ENCODE data around the gene EXOSC7. TPM values are rescaled to one million over a fixed set of nuclear protein-coding genes. Genes with fewer than 3 reads are reported as not detected.

The EXOSC7 gene
- total RNA-seq, 2 donors from 2014 or later: 61.2 to 69.4 TPM

DNA sequence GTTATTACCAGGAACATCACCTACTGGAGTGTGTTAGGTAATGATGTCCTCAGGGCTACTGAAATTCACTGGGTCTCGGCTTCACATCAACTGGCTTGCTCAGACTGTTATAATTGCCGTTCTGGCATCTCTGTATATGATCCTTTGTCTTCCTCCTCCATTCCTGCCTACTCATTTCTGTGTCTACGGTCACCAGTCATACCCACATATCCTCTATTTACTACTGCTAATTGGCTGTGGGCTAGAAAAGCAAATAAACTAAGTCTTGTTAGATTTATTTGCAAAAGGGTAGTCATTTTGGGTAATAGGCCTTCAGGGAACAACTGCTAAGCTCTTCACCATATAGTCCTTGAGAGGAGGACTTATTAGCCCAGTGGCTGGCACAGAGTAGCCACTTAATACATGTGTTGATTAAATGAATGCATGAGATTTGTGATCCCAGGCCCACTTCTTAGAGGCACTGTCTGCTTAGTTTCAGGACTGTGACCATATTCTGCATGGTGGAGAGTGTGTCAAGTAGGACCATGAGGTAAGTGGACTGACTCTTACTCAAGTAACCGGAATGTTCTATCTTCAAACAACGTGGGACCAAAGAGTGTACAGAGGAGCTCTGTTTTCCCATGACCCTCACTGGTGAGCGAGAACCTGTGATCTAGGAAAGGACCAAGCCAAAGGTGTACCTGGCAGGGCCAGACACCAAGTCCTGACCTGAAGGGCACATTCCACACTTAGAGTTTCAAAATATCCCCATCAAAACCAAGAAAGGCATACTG is 13.2 kb upstream of the EXOSC7 start:
- Histone ChIP-seq H3K4me3 (ENCODE audit: low read length) (no peak overlapping the region), H3K9me3 (ENCODE audit: control insufficient read depth, low read length) (no peaks in the 10 kb centered on the region), H3K27me3 (ENCODE audit: control insufficient read depth, insufficient read depth, low read length, poor library complexity, severe bottlenecking) (no peaks in the 10 kb centered on the region), H3K9ac (ENCODE audit: extremely low read depth, low read length, poor library complexity, severe bottlenecking) (no peak overlapping the region), H3K27ac (ENCODE audit: low read depth, low read length) (no peak overlapping the region), H3K4me1 (ENCODE audit: control insufficient read depth, insufficient read depth, low read length) (no peaks in the 10 kb centered on the region), H3K36me3 (ENCODE audit: control insufficient read depth, insufficient read depth, low read length) (peaks cover 16% of the 10 kb centered on the region)
- no peak overlapping the region for H3K4me3 Mint-ChIP-seq
- H3K27ac Mint-ChIP-seq: no peak overlapping the region
- no peaks in the 10 kb centered on the region for H3K9me3 Mint-ChIP-seq
- TF ChIP-seq, protein P1, sequence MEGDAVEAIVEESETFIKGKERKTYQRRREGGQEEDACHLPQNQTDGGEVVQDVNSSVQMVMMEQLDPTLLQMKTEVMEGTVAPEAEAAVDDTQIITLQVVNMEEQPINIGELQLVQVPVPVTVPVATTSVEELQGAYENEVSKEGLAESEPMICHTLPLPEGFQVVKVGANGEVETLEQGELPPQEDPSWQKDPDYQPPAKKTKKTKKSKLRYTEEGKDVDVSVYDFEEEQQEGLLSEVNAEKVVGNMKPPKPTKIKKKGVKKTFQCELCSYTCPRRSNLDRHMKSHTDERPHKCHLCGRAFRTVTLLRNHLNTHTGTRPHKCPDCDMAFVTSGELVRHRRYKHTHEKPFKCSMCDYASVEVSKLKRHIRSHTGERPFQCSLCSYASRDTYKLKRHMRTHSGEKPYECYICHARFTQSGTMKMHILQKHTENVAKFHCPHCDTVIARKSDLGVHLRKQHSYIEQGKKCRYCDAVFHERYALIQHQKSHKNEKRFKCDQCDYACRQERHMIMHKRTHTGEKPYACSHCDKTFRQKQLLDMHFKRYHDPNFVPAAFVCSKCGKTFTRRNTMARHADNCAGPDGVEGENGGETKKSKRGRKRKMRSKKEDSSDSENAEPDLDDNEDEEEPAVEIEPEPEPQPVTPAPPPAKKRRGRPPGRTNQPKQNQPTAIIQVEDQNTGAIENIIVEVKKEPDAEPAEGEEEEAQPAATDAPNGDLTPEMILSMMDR (conservative IDR thresholded peaks at IDR 0.05): no peak
- peaks cover 15% of the 10 kb centered on the region for H3K36me3 Mint-ChIP-seq (ENCODE audit: low read depth)
- peaks cover 11% of the 10 kb centered on the region for H3K4me1 Mint-ChIP-seq
- no peak for DNase-seq
- no peaks in the 10 kb centered on the region for H3K27me3 Mint-ChIP-seq (ENCODE audit: insufficient read depth)
- 94 to 98% methylated on average over 5 to 6 of the region's 6 CpGs for WGBS, 2 experiments (ENCODE audit: insufficient coverage in 1 of 2, insufficient read length in 1 of 2)

DNA sequence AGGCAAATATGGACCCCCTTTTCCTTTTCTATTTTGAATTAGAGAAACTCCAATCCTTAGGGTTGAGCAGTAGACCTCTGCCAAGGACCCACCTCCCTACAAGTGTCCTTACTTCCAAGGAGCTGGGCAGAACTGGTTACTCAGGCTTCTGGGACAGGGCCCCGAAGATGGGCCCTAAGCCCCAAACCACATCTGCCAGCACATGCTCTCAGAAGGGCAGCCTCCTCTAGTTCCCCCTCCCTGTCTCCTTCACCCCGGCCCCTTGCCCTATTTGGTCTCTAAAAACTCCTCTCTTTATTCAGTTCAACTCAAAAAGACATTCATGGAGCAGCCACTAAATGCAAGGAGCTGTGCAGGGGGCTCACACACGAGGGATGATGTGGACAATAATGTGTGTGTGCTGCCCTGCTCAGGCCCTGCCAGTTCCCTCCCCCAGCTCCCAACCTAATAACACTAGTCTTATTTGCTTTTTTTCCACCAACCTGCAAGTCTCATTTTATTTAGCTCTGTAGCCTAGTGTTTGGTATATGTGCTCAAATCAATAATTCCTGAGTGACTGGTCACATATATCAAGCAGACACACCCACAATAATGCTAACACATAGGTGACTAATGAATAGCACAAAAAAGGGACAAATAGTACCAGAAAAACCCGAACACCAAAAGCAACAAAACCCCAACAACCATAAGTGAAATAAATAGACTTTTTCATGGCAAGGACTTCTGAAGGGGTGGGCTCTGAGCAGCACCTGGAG is 12.3 kb upstream of the EXOSC7 start:
- TF ChIP-seq, protein P1 (conservative IDR thresholded peaks at IDR 0.05): no peak
- H3K27me3 ChIP-seq (ENCODE audit: control insufficient read depth, insufficient read depth, low read length, poor library complexity, severe bottlenecking): no peaks in the 10 kb centered on the region
- H3K36me3 Mint-ChIP-seq (ENCODE audit: low read depth): peaks cover 8% of the 10 kb centered on the region
- H3K9me3 Mint-ChIP-seq: no peaks in the 10 kb centered on the region
- no peaks in the 10 kb centered on the region for H3K9me3 ChIP-seq (ENCODE audit: control insufficient read depth, low read length)
- H3K9ac ChIP-seq (ENCODE audit: extremely low read depth, low read length, poor library complexity, severe bottlenecking): no peak overlapping the region
- WGBS, 2 experiments (ENCODE audit: insufficient coverage in 1 of 2, insufficient read length in 1 of 2): 90% methylated on average over 3 of the region's 4 CpGs; no CpG with 5 or more reads in 1 of the 2 experiments
- H3K4me3 Mint-ChIP-seq: no peak overlapping the region
- H3K36me3 ChIP-seq (ENCODE audit: control insufficient read depth, insufficient read depth, low read length): peaks cover 6% of the 10 kb centered on the region
- no peak for DNase-seq
- no peak overlapping the region for H3K27ac ChIP-seq (ENCODE audit: low read depth, low read length)
- peak overlapping the region; percentile 4 for H3K27ac Mint-ChIP-seq
- no peak overlapping the region for H3K4me3 ChIP-seq (ENCODE audit: low read length)
- H3K27me3 Mint-ChIP-seq (ENCODE audit: insufficient read depth): no peaks in the 10 kb centered on the region
- peaks cover 11% of the 10 kb centered on the region for H3K4me1 Mint-ChIP-seq
- no peaks in the 10 kb centered on the region for H3K4me1 ChIP-seq (ENCODE audit: control insufficient read depth, insufficient read depth, low read length)

DNA sequence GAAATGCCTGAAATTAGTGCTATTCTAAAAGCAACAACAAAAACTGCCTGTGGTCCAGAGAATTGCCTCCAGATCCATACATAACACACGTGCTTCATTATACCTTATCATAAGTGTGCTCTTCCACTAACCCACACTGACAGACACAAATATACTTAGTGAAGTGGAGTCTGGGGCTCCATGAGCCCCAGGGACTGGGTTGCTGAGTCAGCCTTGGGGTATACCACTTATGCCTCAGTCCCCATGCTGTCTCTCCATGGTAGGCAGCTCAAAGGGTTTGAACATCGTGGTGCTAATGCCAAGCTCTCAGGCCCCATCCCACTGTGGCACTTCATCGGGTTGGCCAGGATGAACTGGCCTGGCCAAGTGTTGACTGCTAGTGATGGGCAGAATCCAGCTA is 10.9 kb upstream of the EXOSC7 start:
- Histone ChIP-seq H3K4me1 (ENCODE audit: control insufficient read depth, insufficient read depth, low read length) (no peaks in the 10 kb centered on the region), H3K27me3 (ENCODE audit: control insufficient read depth, insufficient read depth, low read length, poor library complexity, severe bottlenecking) (no peaks in the 10 kb centered on the region), H3K27ac (ENCODE audit: low read depth, low read length) (no peak overlapping the region), H3K36me3 (ENCODE audit: control insufficient read depth, insufficient read depth, low read length) (no peaks in the 10 kb centered on the region), H3K4me3 (ENCODE audit: low read length) (no peak overlapping the region), H3K9ac (ENCODE audit: extremely low read depth, low read length, poor library complexity, severe bottlenecking) (no peak overlapping the region), H3K9me3 (ENCODE audit: control insufficient read depth, low read length) (no peaks in the 10 kb centered on the region)
- TF ChIP-seq, protein P1 (conservative IDR thresholded peaks at IDR 0.05): no peak
- Mint-ChIP-seq H3K27me3 (ENCODE audit: insufficient read depth) (no peaks in the 10 kb centered on the region), H3K27ac (no peak overlapping the region), H3K9me3 (no peaks in the 10 kb centered on the region), H3K4me3 (no peak overlapping the region), H3K36me3 (ENCODE audit: low read depth) (no peaks in the 10 kb centered on the region), H3K4me1 (peaks cover 11% of the 10 kb centered on the region)
- WGBS, 2 experiments (ENCODE audit: insufficient coverage in 1 of 2, insufficient read length in 1 of 2): 90 to 100% methylated on average over 1 to 3 of the region's 3 CpGs
- no peak for DNase-seq

All from endodermal cell (in vitro differentiated cells).